ENCODE measurements around the gene CLTCL1. TPM values are rescaled to one million over a fixed set of nuclear protein-coding genes. Genes with fewer than 3 reads are reported as not detected.

CLTCL1 gene
- total RNA-seq, 1 experiment from 2014 or later: 21.7 TPM

GRCh38 chr22:19213442-19214077 is 78.0 kb downstream of the CLTCL1 start:
- no peak overlapping the region for H3K27ac Mint-ChIP-seq (ENCODE audit: low read depth, unreplicated experiment)
- H3K36me3 Mint-ChIP-seq (ENCODE audit: insufficient read depth, unreplicated experiment): peaks cover 27% of the 10 kb centered on the region
- intact Hi-C loops (cut with micrococcal nuclease): no loop called here
- POLR2A ChIA-PET: interaction anchor here (0.6 kb wide), 1 partner anchor 1823 kb away, joined by 3 read pairs; no protein-coding TSS in a partner anchor
- no peaks in the 10 kb centered on the region for H3K4me1 Mint-ChIP-seq (ENCODE audit: insufficient read depth, unreplicated experiment)
- CTCF ChIA-PET: interaction anchor here (0.6 kb wide), 1 partner anchor 95 kb away, joined by 3 read pairs; no protein-coding TSS in a partner anchor
- BruUV-seq (replicated peaks): no TSS peak
- no peak overlapping the region for H3K4me3 Mint-ChIP-seq (ENCODE audit: unreplicated experiment)
- no peaks in the 10 kb centered on the region for H3K9me3 Mint-ChIP-seq (ENCODE audit: unreplicated experiment)
- no peaks in the 10 kb centered on the region for H3K27me3 Mint-ChIP-seq (ENCODE audit: insufficient read depth, unreplicated experiment)
- DNase-seq (ENCODE audit: unreplicated experiment): no peak
- TF ChIP-seq CTCF (IDR thresholded peaks at IDR 0.05; ENCODE audit: unreplicated experiment): no peak

- no peak overlapping the region for H3K27ac Mint-ChIP-seq (ENCODE audit: low read depth, unreplicated experiment)
- no peak for DNase-seq (ENCODE audit: unreplicated experiment)
- no peaks in the 10 kb centered on the region for H3K4me1 Mint-ChIP-seq (ENCODE audit: insufficient read depth, unreplicated experiment)
- TF ChIP-seq CTCF (IDR thresholded peaks at IDR 0.05; ENCODE audit: unreplicated experiment): no peak
- no TSS peak for BruUV-seq (replicated peaks)
- ChIA-PET CTCF (no interaction called here), POLR2A (no interaction called here)
- H3K27me3 Mint-ChIP-seq (ENCODE audit: insufficient read depth, unreplicated experiment): no peaks in the 10 kb centered on the region
- peaks cover 32% of the 10 kb centered on the region for H3K36me3 Mint-ChIP-seq (ENCODE audit: insufficient read depth, unreplicated experiment)
- intact Hi-C loops (cut with micrococcal nuclease): no loop called here
- H3K9me3 Mint-ChIP-seq (ENCODE audit: unreplicated experiment): no peaks in the 10 kb centered on the region
- H3K4me3 Mint-ChIP-seq (ENCODE audit: unreplicated experiment): no peak overlapping the region
These were observed 78.5 kb downstream of the CLTCL1 start for GRCh38 chr22:19213001-19213400.

GRCh38 chr22:19212302-19212870 is 79.1 kb downstream of the CLTCL1 start:
- ChIA-PET POLR2A (no interaction called here), CTCF (no interaction called here)
- H3K4me1 Mint-ChIP-seq (ENCODE audit: insufficient read depth, unreplicated experiment): no peaks in the 10 kb centered on the region
- H3K27ac Mint-ChIP-seq (ENCODE audit: low read depth, unreplicated experiment): no peak overlapping the region
- no peak overlapping the region for H3K4me3 Mint-ChIP-seq (ENCODE audit: unreplicated experiment)
- no peak for DNase-seq (ENCODE audit: unreplicated experiment)
- BruUV-seq (replicated peaks): no TSS peak
- H3K9me3 Mint-ChIP-seq (ENCODE audit: unreplicated experiment): no peaks in the 10 kb centered on the region
- intact Hi-C loops (cut with micrococcal nuclease): no loop called here
- H3K36me3 Mint-ChIP-seq (ENCODE audit: insufficient read depth, unreplicated experiment): peaks cover 38% of the 10 kb centered on the region
- no peaks in the 10 kb centered on the region for H3K27me3 Mint-ChIP-seq (ENCODE audit: insufficient read depth, unreplicated experiment)
- TF ChIP-seq CTCF (IDR thresholded peaks at IDR 0.05; ENCODE audit: unreplicated experiment): no peak

- BruUV-seq (replicated peaks): no TSS peak
- Mint-ChIP-seq H3K4me1 (ENCODE audit: insufficient read depth, unreplicated experiment) (no peaks in the 10 kb centered on the region), H3K36me3 (ENCODE audit: insufficient read depth, unreplicated experiment) (peaks cover 42% of the 10 kb centered on the region), H3K27me3 (ENCODE audit: insufficient read depth, unreplicated experiment) (no peaks in the 10 kb centered on the region), H3K27ac (ENCODE audit: low read depth, unreplicated experiment) (no peak overlapping the region), H3K4me3 (ENCODE audit: unreplicated experiment) (no peak overlapping the region), H3K9me3 (ENCODE audit: unreplicated experiment) (no peaks in the 10 kb centered on the region)
- POLR2A ChIA-PET: no interaction called here
- intact Hi-C loops (cut with micrococcal nuclease): no loop called here
- CTCF ChIA-PET: no interaction called here
- TF ChIP-seq CTCF (IDR thresholded peaks at IDR 0.05; ENCODE audit: unreplicated experiment): no peak
- no peak for DNase-seq (ENCODE audit: unreplicated experiment)
These were observed 81.3 kb downstream of the CLTCL1 start for GRCh38 chr22:19210188-19210587.

Measured in MCF 10A (cell line).